Measurements from ENCODE around the gene L3MBTL2.

DNA sequence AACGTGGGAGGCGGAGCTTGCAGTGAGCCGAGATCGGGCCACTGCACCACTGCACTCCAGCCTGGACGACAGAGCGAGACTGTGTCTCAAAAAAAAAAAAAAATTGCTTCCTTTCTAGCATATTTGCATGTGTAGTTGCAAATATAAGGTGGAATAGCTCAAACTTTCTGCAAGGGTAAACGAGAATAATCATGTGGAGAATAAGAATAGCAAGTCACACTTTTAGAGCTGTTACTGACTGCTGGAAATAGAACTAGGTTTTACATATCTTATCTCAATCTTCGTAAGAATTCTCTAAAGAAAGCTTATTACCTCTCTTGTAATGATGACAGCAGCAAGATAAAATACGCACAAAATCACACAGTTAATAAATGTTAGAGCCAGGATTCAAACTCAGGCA is 1.6 kb downstream of the L3MBTL2 start:
- no peak for TF ChIP-seq CTCF (IDR thresholded peaks at IDR 0.05; ENCODE audit: low read depth, low read length)
- no peak for TF ChIP-seq EZH2phosphoT487 (IDR thresholded peaks at IDR 0.05; ENCODE audit: low read depth)

Measured in OCI-LY3 (cell line).